ENCODE results near the gene TCFL5. TPM values are rescaled to one million over a fixed set of nuclear protein-coding genes. Genes with fewer than 3 reads are reported as not detected.
"Not testable (repeated sequence)": the region's sequence is repeated elsewhere in the genome, so short reads cannot be mapped to it uniquely, and the experiment has no call there.

Gene TCFL5
- total RNA-seq, 4 donors from 2014 or later, result 12.0 to 28.9 (median 13.8) TPM

GRCh38 chr20:62849431-62849830 is 12.2 kb downstream of the TCFL5 start:
- Histone ChIP-seq H3K27me3 (no peaks in the 10 kb centered on the region), H3K9me3 (no peaks in the 10 kb centered on the region), H3K4me3 (no peak overlapping the region), H3K4me1 (no peaks in the 10 kb centered on the region), H3K27ac (no peak overlapping the region), H3K36me3 (peaks cover 0 to 51% of the 10 kb centered on the region in 2 donors)
- TF ChIP-seq CTCF (IDR thresholded peaks at IDR 0.05) (no peak), POLR2A (IDR thresholded peaks at IDR 0.05) (no peak), POLR2AphosphoS5 (IDR thresholded peaks at IDR 0.05) (no peak), EP300 (IDR thresholded peaks at IDR 0.05) (no peak)
- no peak for ATAC-seq

- 90 to 93% methylated on average over 7 of the region's 7 CpGs for WGBS, 2 donors (ENCODE audit: low coverage in 1 of 2)
Observed at GRCh38 chr20:62848917-62849316, 12.7 kb downstream of the TCFL5 start.

GRCh38 chr20:62846166-62846890 is 15.3 kb downstream of the TCFL5 start:
- TF ChIP-seq EP300 (IDR thresholded peaks at IDR 0.05) (no peak), CTCF (IDR thresholded peaks at IDR 0.05) (no peak), POLR2AphosphoS5 (IDR thresholded peaks at IDR 0.05) (no peak), POLR2A (IDR thresholded peaks at IDR 0.05) (no peak)
- H3K36me3 ChIP-seq, result peaks cover 0 to 21% of the 10 kb centered on the region in 2 donors
- no peak overlapping the region for H3K4me3 ChIP-seq
- no peaks in the 10 kb centered on the region for H3K9me3 ChIP-seq
- WGBS, 2 donors (ENCODE audit: low coverage in 1 of 2), result 85 to 89% methylated on average over 7 to 17 of the region's 19 CpGs
- no peaks in the 10 kb centered on the region for H3K27me3 ChIP-seq
- ATAC-seq, result no peak
- no peaks in the 10 kb centered on the region for H3K4me1 ChIP-seq
- no peak overlapping the region for H3K27ac ChIP-seq

More at GRCh38 chr20:62848917-62849316, 12.7 kb downstream of the TCFL5 start:
- ATAC-seq, H3K4me3 ChIP-seq, H3K27me3 ChIP-seq, H3K27ac ChIP-seq, H3K9me3 ChIP-seq, H3K4me1 ChIP-seq: not testable (repeated sequence)
- H3K36me3 ChIP-seq, result peaks cover 0 to 45% of the 10 kb centered on the region in 2 donors

GRCh38 chr20:62845416-62846160 is 16.0 kb downstream of the TCFL5 start:
- WGBS, 2 donors (ENCODE audit: low coverage in 1 of 2), result 75 to 91% methylated on average over 11 to 13 of the region's 16 CpGs

GRCh38 chr20:62844182-62844581 is 17.4 kb downstream of the TCFL5 start:
- TF ChIP-seq EP300 (IDR thresholded peaks at IDR 0.05) (no peak), POLR2A (IDR thresholded peaks at IDR 0.05) (no peak), CTCF (IDR thresholded peaks at IDR 0.05) (no peak)
- no peak overlapping the region for H3K27ac ChIP-seq
- H3K27me3 ChIP-seq, result no peaks in the 10 kb centered on the region
- peaks cover 0 to 16% of the 10 kb centered on the region in 2 donors for H3K36me3 ChIP-seq
- H3K4me3 ChIP-seq, result no peak overlapping the region
- ATAC-seq, result no peak
- 92% methylated on average over 6 to 7 of the region's 7 CpGs for WGBS, 2 donors (ENCODE audit: low coverage in 1 of 2)
- no peaks in the 10 kb centered on the region for H3K9me3 ChIP-seq
- no peaks in the 10 kb centered on the region for H3K4me1 ChIP-seq

More at GRCh38 chr20:62845416-62846160, 16.0 kb downstream of the TCFL5 start:
- Histone ChIP-seq H3K36me3 (peaks cover 0 to 22% of the 10 kb centered on the region in 2 donors), H3K27me3 (no peaks in the 10 kb centered on the region), H3K27ac (no peak overlapping the region), H3K4me3 (no peak overlapping the region), H3K4me1 (no peaks in the 10 kb centered on the region), H3K9me3 (no peaks in the 10 kb centered on the region)
- TF ChIP-seq POLR2AphosphoS5 (IDR thresholded peaks at IDR 0.05), result no peak
- TF ChIP-seq POLR2A (IDR thresholded peaks at IDR 0.05), result no peak
- TF ChIP-seq CTCF (IDR thresholded peaks at IDR 0.05), result no peak
- TF ChIP-seq EP300 (IDR thresholded peaks at IDR 0.05), result no peak
- no peak for ATAC-seq
